Activated T-helper 17 cell treated with anti-CD3 and anti-CD28 coated beads, Interleukin-2, amount 50 U/mL, for 72 hours (primary cell): ENCODE data around the gene ARHGAP25. TPM values are rescaled to one million over a fixed set of nuclear protein-coding genes. Genes with fewer than 3 reads are reported as not detected.

Experiments used
- ATAC-seq: fragments of 150-1000 bp; cut with Tn5 transposase; replicated peaks from 2 replicates; pipeline ENCODE4 v1.10.0; 2021; ENCODE audit warnings: mild to moderate bottlenecking, moderate library complexity
- H3K27ac Mint-ChIP-seq: one replicate; pipeline ENCODE4 v1.8.0; 2022; ENCODE audit warnings: mixed read lengths
- H3K27me3 Mint-ChIP-seq: one replicate; pipeline ENCODE4 v1.8.0; 2022; ENCODE audit warnings: mixed read lengths
- H3K36me3 Mint-ChIP-seq: one replicate; pipeline ENCODE4 v1.8.0; 2022; ENCODE audit warnings: low read depth, mild to moderate bottlenecking, mixed read lengths
- H3K4me1 Mint-ChIP-seq: one replicate; pipeline ENCODE4 v1.8.0; 2022; ENCODE audit warnings: mixed read lengths
- H3K4me3 Mint-ChIP-seq: one replicate; pipeline ENCODE4 v1.8.0; 2022; ENCODE audit warnings: mild to moderate bottlenecking, mixed read lengths
- H3K9me3 Mint-ChIP-seq: one replicate; pipeline ENCODE4 v1.8.0; 2022; ENCODE audit warnings: mixed read lengths
- total RNA-seq, 2 donors: library from RNA; stranded (reverse); gene quantifications; one replicate each; pipeline ENCODE4 v1.2.3, GENCODE V29; 2022

The ARHGAP25 gene
- total RNA-seq, 2 donors from 2014 or later: 54.0 to 95.9 TPM

GRCh38 chr2:68727683-68728375 lies 6.8 kb upstream of the ARHGAP25 start:
- ATAC-seq: no peak
- H3K4me1 Mint-ChIP-seq: peaks cover 65% of the 10 kb centered on the region
- peak overlapping the region; percentile 69 for H3K4me3 Mint-ChIP-seq
- H3K36me3 Mint-ChIP-seq: no peaks in the 10 kb centered on the region
- H3K9me3 Mint-ChIP-seq: no peaks in the 10 kb centered on the region
- H3K27ac Mint-ChIP-seq: peak overlapping the region; percentile 58
- H3K27me3 Mint-ChIP-seq: no peaks in the 10 kb centered on the region

GRCh38 chr2:68730828-68731227 lies 3.8 kb upstream of the ARHGAP25 start:
- no peaks in the 10 kb centered on the region for H3K27me3 Mint-ChIP-seq
- no peak overlapping the region for H3K4me3 Mint-ChIP-seq
- H3K36me3 Mint-ChIP-seq: no peaks in the 10 kb centered on the region
- peak; percentile 9 for ATAC-seq
- H3K4me1 Mint-ChIP-seq: peaks cover 41% of the 10 kb centered on the region
- H3K27ac Mint-ChIP-seq: no peak overlapping the region
- H3K9me3 Mint-ChIP-seq: no peaks in the 10 kb centered on the region

GRCh38 chr2:68732036-68732932 lies 2.3 kb upstream of the ARHGAP25 start:
- no peak overlapping the region for H3K4me3 Mint-ChIP-seq
- no peaks in the 10 kb centered on the region for H3K27me3 Mint-ChIP-seq
- H3K27ac Mint-ChIP-seq: no peak overlapping the region
- no peaks in the 10 kb centered on the region for H3K9me3 Mint-ChIP-seq
- peaks cover 29% of the 10 kb centered on the region for H3K4me1 Mint-ChIP-seq
- no peak for ATAC-seq
- H3K36me3 Mint-ChIP-seq: peaks cover under 1% of the 10 kb centered on the region

GRCh38 chr2:68733365-68733764 lies 1.2 kb upstream of the ARHGAP25 start:
- Mint-ChIP-seq H3K4me1 (peaks cover 21% of the 10 kb centered on the region), H3K9me3 (no peaks in the 10 kb centered on the region), H3K27me3 (no peaks in the 10 kb centered on the region), H3K36me3 (peaks cover 11% of the 10 kb centered on the region), H3K27ac (no peak overlapping the region), H3K4me3 (no peak overlapping the region)
- no peak for ATAC-seq

- Mint-ChIP-seq H3K4me3 (no peak overlapping the region), H3K27me3 (no peaks in the 10 kb centered on the region)
These were observed 435 bp upstream of the ARHGAP25 start for GRCh38 chr2:68734176-68734575.

GRCh38 chr2:68736086-68736485 lies 1.5 kb downstream of the ARHGAP25 start:
- no peak for ATAC-seq
- H3K27ac Mint-ChIP-seq: no peak overlapping the region
- no peak overlapping the region for H3K4me3 Mint-ChIP-seq
- no peaks in the 10 kb centered on the region for H3K27me3 Mint-ChIP-seq
- no peaks in the 10 kb centered on the region for H3K9me3 Mint-ChIP-seq
- peaks cover 24% of the 10 kb centered on the region for H3K4me1 Mint-ChIP-seq
- peaks cover 36% of the 10 kb centered on the region for H3K36me3 Mint-ChIP-seq

More at GRCh38 chr2:68734176-68734575, 435 bp upstream of the ARHGAP25 start:
- ATAC-seq: no peak
- Mint-ChIP-seq H3K9me3 (no peaks in the 10 kb centered on the region), H3K4me1 (peaks cover 17% of the 10 kb centered on the region), H3K36me3 (peaks cover 20% of the 10 kb centered on the region), H3K27ac (no peak overlapping the region)

- H3K27me3 Mint-ChIP-seq: no peaks in the 10 kb centered on the region
- H3K4me3 Mint-ChIP-seq: no peak overlapping the region
- peak; percentile 25 for ATAC-seq
- H3K9me3 Mint-ChIP-seq: no peaks in the 10 kb centered on the region
- H3K27ac Mint-ChIP-seq: peak overlapping the region; percentile 71
- peaks cover 48% of the 10 kb centered on the region for H3K36me3 Mint-ChIP-seq
- H3K4me1 Mint-ChIP-seq: peaks cover 26% of the 10 kb centered on the region
These were observed 3.1 kb downstream of the ARHGAP25 start for GRCh38 chr2:68737711-68738110.

- Mint-ChIP-seq H3K9me3 (no peaks in the 10 kb centered on the region), H3K4me3 (no peak overlapping the region), H3K27me3 (no peaks in the 10 kb centered on the region), H3K36me3 (peaks cover 61% of the 10 kb centered on the region), H3K4me1 (peaks cover 39% of the 10 kb centered on the region), H3K27ac (peak overlapping the region; percentile 53)
- ATAC-seq: peak; percentile 1
These were observed 4.4 kb downstream of the ARHGAP25 start for GRCh38 chr2:68738906-68739594.

GRCh38 chr2:68739595-68740399 lies 5.2 kb downstream of the ARHGAP25 start:
- Mint-ChIP-seq H3K36me3 (peaks cover 68% of the 10 kb centered on the region), H3K4me3 (no peak overlapping the region), H3K27ac (peak overlapping the region; percentile 78), H3K27me3 (no peaks in the 10 kb centered on the region), H3K9me3 (no peaks in the 10 kb centered on the region), H3K4me1 (peaks cover 44% of the 10 kb centered on the region)
- ATAC-seq: no peak

- H3K4me3 Mint-ChIP-seq: no peak overlapping the region
- peaks cover 75% of the 10 kb centered on the region for H3K36me3 Mint-ChIP-seq
- H3K9me3 Mint-ChIP-seq: no peaks in the 10 kb centered on the region
- H3K27ac Mint-ChIP-seq: peak overlapping the region; percentile 78
- peak; percentile 46 for ATAC-seq
- H3K4me1 Mint-ChIP-seq: peaks cover 49% of the 10 kb centered on the region
- no peaks in the 10 kb centered on the region for H3K27me3 Mint-ChIP-seq
These were observed 5.8 kb downstream of the ARHGAP25 start for GRCh38 chr2:68740400-68740914.

- peaks cover 57% of the 10 kb centered on the region for H3K4me1 Mint-ChIP-seq
- ATAC-seq: peak; percentile 22
- H3K27me3 Mint-ChIP-seq: no peaks in the 10 kb centered on the region
- H3K27ac Mint-ChIP-seq: peak overlapping the region; percentile 78
- no peaks in the 10 kb centered on the region for H3K9me3 Mint-ChIP-seq
- no peak overlapping the region for H3K4me3 Mint-ChIP-seq
- peaks cover 83% of the 10 kb centered on the region for H3K36me3 Mint-ChIP-seq
These were observed 6.6 kb downstream of the ARHGAP25 start for GRCh38 chr2:68741238-68741637.

GRCh38 chr2:68741805-68742306 lies 7.2 kb downstream of the ARHGAP25 start:
- H3K4me3 Mint-ChIP-seq: no peak overlapping the region
- no peaks in the 10 kb centered on the region for H3K27me3 Mint-ChIP-seq
- peaks cover 89% of the 10 kb centered on the region for H3K36me3 Mint-ChIP-seq
- no peaks in the 10 kb centered on the region for H3K9me3 Mint-ChIP-seq
- peaks cover 60% of the 10 kb centered on the region for H3K4me1 Mint-ChIP-seq
- peak; percentile 36 for ATAC-seq
- H3K27ac Mint-ChIP-seq: peak overlapping the region; percentile 56

- Mint-ChIP-seq H3K27me3 (no peaks in the 10 kb centered on the region), H3K27ac (peak overlapping the region; percentile 58), H3K4me3 (no peak overlapping the region), H3K36me3 (peaks cover 93% of the 10 kb centered on the region), H3K4me1 (peaks cover 70% of the 10 kb centered on the region), H3K9me3 (no peaks in the 10 kb centered on the region)
- ATAC-seq: no peak
These were observed 8.2 kb downstream of the ARHGAP25 start for GRCh38 chr2:68742626-68743415.
